ENCODE data around the gene VAC14. TPM values are rescaled to one million over a fixed set of nuclear protein-coding genes. Genes with fewer than 3 reads are reported as not detected.
A peak's percentile ranks its signal among the peaks of the same experiment; 100 is the strongest.
"Not testable (repeated sequence)": the region's sequence is repeated elsewhere in the genome, so short reads cannot be mapped to it uniquely, and the experiment has no call there.

The VAC14 gene
- 13.6 and 25.0 TPM in 2 replicates for total RNA-seq

- peak; percentile 73 to 89 for DNase-seq (ENCODE audit: low read depth in 2 of 2)
Observed at GRCh38 chr16:70800781-70801480, at the start of gene VAC14. TSS of gene VAC14 (minus strand) at chr16:70801158. CDS start at chr16:70800900, 258 bp downstream.

- not testable (repeated sequence) for DNase-seq (ENCODE audit: low read depth in 2 of 2)
Observed at GRCh38 chr16:70823498-70824118, 22.6 kb upstream of the VAC14 start.

- DNase-seq (ENCODE audit: low read depth in 2 of 2) = not testable (repeated sequence)
Observed at GRCh38 chr16:70822734-70823133, 21.8 kb upstream of the VAC14 start.

- DNase-seq (ENCODE audit: low read depth in 2 of 2) = not testable (repeated sequence)
Observed at GRCh38 chr16:70818088-70818487, 17.1 kb upstream of the VAC14 start.

- DNase-seq (ENCODE audit: low read depth in 2 of 2) = no peak
Observed at GRCh38 chr16:70809392-70810060, 8.6 kb upstream of the VAC14 start.

- DNase-seq (ENCODE audit: low read depth in 2 of 2) = no peak
Observed at GRCh38 chr16:70808371-70808770, 7.4 kb upstream of the VAC14 start.

- DNase-seq (ENCODE audit: low read depth in 2 of 2) = peak in 1 of 2 donors; percentile 80
Observed at GRCh38 chr16:70805787-70806186, 4.8 kb upstream of the VAC14 start.

GRCh38 chr16:70805380-70805779 lies 4.4 kb upstream of the VAC14 start:
- no peak for DNase-seq (ENCODE audit: low read depth in 2 of 2)

- no peak for DNase-seq (ENCODE audit: low read depth in 2 of 2)
Observed at GRCh38 chr16:70804734-70805169, 3.8 kb upstream of the VAC14 start.

- DNase-seq (ENCODE audit: low read depth in 2 of 2) = peak in 1 of 2 donors; percentile 76
Observed at GRCh38 chr16:70804153-70804733, 3.3 kb upstream of the VAC14 start.

- no peak for DNase-seq (ENCODE audit: low read depth in 2 of 2)
Observed at GRCh38 chr16:70803319-70803718, 2.4 kb upstream of the VAC14 start.

GRCh38 chr16:70801611-70802010 lies 653 bp upstream of the VAC14 start:
- no peak for DNase-seq (ENCODE audit: low read depth in 2 of 2)

GRCh38 chr16:70800311-70800710 lies 647 bp downstream of the VAC14 start:
- peak in 1 of 2 donors; percentile 21 for DNase-seq (ENCODE audit: low read depth in 2 of 2)

- DNase-seq (ENCODE audit: low read depth in 2 of 2) = no peak
Observed at GRCh38 chr16:70796301-70796700, 4.7 kb downstream of the VAC14 start.

- no peak for DNase-seq (ENCODE audit: low read depth in 2 of 2)
Observed at GRCh38 chr16:70795296-70795912, 5.6 kb downstream of the VAC14 start.

- DNase-seq (ENCODE audit: low read depth in 2 of 2) = no peak
Observed at GRCh38 chr16:70793851-70794502, 7.0 kb downstream of the VAC14 start.

- DNase-seq (ENCODE audit: low read depth in 2 of 2) = no peak
Observed at GRCh38 chr16:70790815-70791214, 10.1 kb downstream of the VAC14 start.

GRCh38 chr16:70789595-70790447 lies 11.1 kb downstream of the VAC14 start:
- DNase-seq (ENCODE audit: low read depth in 2 of 2) = no peak

- no peak for DNase-seq (ENCODE audit: low read depth in 2 of 2)
Observed at GRCh38 chr16:70788668-70789594, 12.0 kb downstream of the VAC14 start.

All from dermis microvascular lymphatic vessel endothelial cell (primary cell).